Vagina (tissue), 2 donors: ENCODE results near the gene SCN2A. TPM values are rescaled to one million over a fixed set of nuclear protein-coding genes. Genes with fewer than 3 reads are reported as not detected.
A peak's percentile ranks its signal among the peaks of the same experiment; 100 is the strongest.

Experiments used
- DNase-seq, 2 donors: peaks; one replicate each; pipeline ENCODE4 v3.0.0-alpha.2; 2017; ENCODE audit errors: extremely low spot score in 2 of 2
- H3K27ac ChIP-seq: fragments of 200-600 bp; sonication (generic); one replicate; pipeline ENCODE4 v1.5.1; 2019
- H3K27me3 ChIP-seq: fragments of 200-600 bp; sonication (generic); one replicate; pipeline ENCODE4 v1.5.1; 2019
- H3K36me3 ChIP-seq, 2 donors: fragments of 200-600 bp; sonication (generic); one replicate each; pipeline ENCODE4 v1.5.1; 2017 to 2019
- H3K4me1 ChIP-seq: fragments of 200-600 bp; sonication (generic); one replicate; pipeline ENCODE4 v1.5.1; 2019
- H3K4me3 ChIP-seq, 2 donors: fragments of 200-600 bp; sonication (generic); 1 replicate in 1 of 2; 2 replicates in 1 of 2; pipeline ENCODE4 v1.5.1; 2016 to 2019
- H3K9me3 ChIP-seq: fragments of 200-600 bp; sonication (generic); one replicate; pipeline ENCODE4 v1.5.1; 2019
- CTCF ChIP-seq, 3 experiments: fragments of 450-650 bp in 2 of 3; fragments of 200-600 bp in 1 of 3; sonication (generic) in 1 of 3; IDR thresholded peaks; one replicate each; pipeline ENCODE4 v1.5.1; 2017 to 2019; ENCODE audit warnings: antibody characterized with exemption in 3 of 3, mild to moderate bottlenecking in 2 of 3, moderate library complexity in 2 of 3
- POLR2A ChIP-seq, 2 donors: fragments of 450-650 bp; IDR thresholded peaks; one replicate each; pipeline ENCODE4 v1.6.1; 2017; ENCODE audit warnings: antibody characterized with exemption in 2 of 2, mild to moderate bottlenecking in 2 of 2, moderate library complexity in 2 of 2
- POLR2AphosphoS5 ChIP-seq, 2 donors: sonication (generic); formaldehyde crosslinking; IDR thresholded peaks; one replicate each; pipeline ENCODE4 v1.9.0; 2017; ENCODE audit warnings: antibody characterized with exemption in 2 of 2, mild to moderate bottlenecking in 2 of 2, low read depth in 1 of 2; ENCODE audit not compliant: insufficient read depth in 1 of 2
- intact Hi-C: fragments of 100-400 bp; cut with DNase I; formaldehyde crosslinking; loops from one replicate; pipeline ENCODE4 v1.15.1; 2023
- total RNA-seq: library from RNA; depleted of rRNA; stranded (reverse); fragments of >200 nt; gene quantifications from one replicate; pipeline ENCODE4 v1.2.3, GENCODE V29; 2016

The SCN2A gene
- total RNA-seq, result 1.2 TPM

GRCh38 chr2:165239230-165239629 lies at the start of gene SCN2A:
Gene SCN2A, plus strand, starts transcription at chr2:165239414. Its CDS starts 56,410 bp downstream, at chr2:165295824.
- intact Hi-C loops, result no loop called here
- no peak for DNase-seq

GRCh38 chr2:165191096-165191728 lies 48.0 kb upstream of the SCN2A start:
- intact Hi-C loops, result no loop called here
- H3K4me1 ChIP-seq, result no peaks in the 10 kb centered on the region

More at GRCh38 chr2:165239230-165239629, at the start of gene SCN2A:
- Histone ChIP-seq H3K4me3 (no peak within 1 kb of the TSS), H3K4me1 (no peaks in the 10 kb centered on the region), H3K27ac (no peak within 1 kb of the TSS), H3K27me3 (no peaks in the 10 kb centered on the region), H3K9me3 (no peaks in the 10 kb centered on the region), H3K36me3 (no peaks in the 10 kb centered on the region)
- TF ChIP-seq CTCF (IDR thresholded peaks at IDR 0.05) (peak in 1 of 3 experiments; percentile 24), POLR2AphosphoS5 (IDR thresholded peaks at IDR 0.05; ENCODE audit: insufficient read depth in 1 of 2, low read depth in 1 of 2) (no peak), POLR2A (IDR thresholded peaks at IDR 0.05) (no peak)

GRCh38 chr2:165192729-165193128 lies 46.5 kb upstream of the SCN2A start:
- Histone ChIP-seq H3K27me3 (no peaks in the 10 kb centered on the region), H3K36me3 (no peaks in the 10 kb centered on the region), H3K27ac (no peak overlapping the region), H3K9me3 (no peaks in the 10 kb centered on the region), H3K4me1 (no peaks in the 10 kb centered on the region), H3K4me3 (no peak overlapping the region)
- TF ChIP-seq CTCF (IDR thresholded peaks at IDR 0.05), result no peak
- no peak for TF ChIP-seq POLR2AphosphoS5 (IDR thresholded peaks at IDR 0.05; ENCODE audit: insufficient read depth in 1 of 2, low read depth in 1 of 2)
- TF ChIP-seq POLR2A (IDR thresholded peaks at IDR 0.05), result no peak
- no peak for DNase-seq
- intact Hi-C loops, result no loop called here

More at GRCh38 chr2:165191096-165191728, 48.0 kb upstream of the SCN2A start:
- H3K9me3 ChIP-seq, result no peaks in the 10 kb centered on the region
- no peak overlapping the region for H3K4me3 ChIP-seq
- DNase-seq, result no peak
- no peaks in the 10 kb centered on the region for H3K27me3 ChIP-seq
- no peak for TF ChIP-seq CTCF (IDR thresholded peaks at IDR 0.05)
- H3K36me3 ChIP-seq, result no peaks in the 10 kb centered on the region
- H3K27ac ChIP-seq, result no peak overlapping the region

GRCh38 chr2:165193178-165193777 lies 45.9 kb upstream of the SCN2A start:
- TF ChIP-seq POLR2AphosphoS5 (IDR thresholded peaks at IDR 0.05; ENCODE audit: insufficient read depth in 1 of 2, low read depth in 1 of 2), result no peak
- TF ChIP-seq POLR2A (IDR thresholded peaks at IDR 0.05), result no peak
- TF ChIP-seq CTCF (IDR thresholded peaks at IDR 0.05), result no peak

GRCh38 chr2:165196411-165196810 lies 42.8 kb upstream of the SCN2A start:
- no peak for DNase-seq
- intact Hi-C loops, result no loop called here
- Histone ChIP-seq H3K9me3 (no peaks in the 10 kb centered on the region), H3K36me3 (no peaks in the 10 kb centered on the region), H3K27me3 (no peaks in the 10 kb centered on the region), H3K4me3 (no peak overlapping the region), H3K4me1 (no peaks in the 10 kb centered on the region), H3K27ac (no peak overlapping the region)
- TF ChIP-seq POLR2A (IDR thresholded peaks at IDR 0.05) (no peak), CTCF (IDR thresholded peaks at IDR 0.05) (no peak), POLR2AphosphoS5 (IDR thresholded peaks at IDR 0.05; ENCODE audit: insufficient read depth in 1 of 2, low read depth in 1 of 2) (no peak)

More at GRCh38 chr2:165193178-165193777, 45.9 kb upstream of the SCN2A start:
- Histone ChIP-seq H3K36me3 (no peaks in the 10 kb centered on the region), H3K27ac (no peak overlapping the region), H3K4me3 (no peak overlapping the region), H3K27me3 (no peaks in the 10 kb centered on the region), H3K9me3 (no peaks in the 10 kb centered on the region), H3K4me1 (no peaks in the 10 kb centered on the region)
- intact Hi-C loops, result no loop called here
- no peak for DNase-seq
